ENCODE data around the gene MAP3K7CL. TPM values are rescaled to one million over a fixed set of nuclear protein-coding genes. Genes with fewer than 3 reads are reported as not detected.

Gene MAP3K7CL
- total RNA-seq, 1 donor from 2014 or later = 11.4 TPM

- DNase-seq = no peak
- ATAC-seq (ENCODE audit: low read depth) = peak; percentile 66
- Mint-ChIP-seq H3K27ac (no peak overlapping the region), H3K4me3 (no peak overlapping the region), H3K4me1 (peaks cover 12% of the 10 kb centered on the region), H3K36me3 (ENCODE audit: low read depth) (no peaks in the 10 kb centered on the region), H3K27me3 (no peaks in the 10 kb centered on the region), H3K9me3 (no peaks in the 10 kb centered on the region)
- ChIA-PET POLR2A (no interaction called here), CTCF (no interaction called here)
- intact Hi-C loops (cut with micrococcal nuclease) = loop anchor here (2.0 kb wide), 1 partner anchor 13 kb away; no protein-coding TSS in a partner anchor
- TF ChIP-seq CTCF (IDR thresholded peaks at IDR 0.05) = no peak
These were observed 53.6 kb downstream of the MAP3K7CL start for GRCh38 chr21:29184037-29184436.

DNA sequence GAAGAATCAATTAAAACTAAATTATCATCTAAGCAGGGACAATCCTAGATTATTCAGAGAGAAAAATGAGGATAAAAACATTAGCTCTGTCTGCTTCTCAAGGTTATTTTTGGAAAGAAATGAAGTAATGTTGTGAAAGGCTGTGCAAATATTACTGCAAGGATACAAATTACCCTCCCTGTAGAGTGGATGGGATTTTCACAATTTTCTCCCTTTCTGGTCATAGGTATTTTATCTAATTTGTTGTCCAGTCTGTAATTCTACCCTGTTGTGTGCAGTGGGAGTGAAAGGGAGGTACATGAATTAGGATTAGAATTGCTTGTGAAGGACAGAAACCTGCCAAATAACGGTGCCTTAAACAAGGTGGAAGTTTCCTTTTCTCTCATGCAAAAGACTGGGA lies 54.7 kb downstream of the MAP3K7CL start:
- ChIA-PET POLR2A (no interaction called here), CTCF (no interaction called here)
- Mint-ChIP-seq H3K4me3 (no peak overlapping the region), H3K9me3 (no peaks in the 10 kb centered on the region), H3K27ac (no peak overlapping the region), H3K27me3 (no peaks in the 10 kb centered on the region), H3K4me1 (peaks cover 12% of the 10 kb centered on the region), H3K36me3 (ENCODE audit: low read depth) (no peaks in the 10 kb centered on the region)
- ATAC-seq (ENCODE audit: low read depth) = no peak
- no peak for TF ChIP-seq CTCF (IDR thresholded peaks at IDR 0.05)
- no peak for DNase-seq
- intact Hi-C loops (cut with micrococcal nuclease) = loop anchor here (2.0 kb wide), 1 partner anchor 14 kb away; no protein-coding TSS in a partner anchor

GRCh38 chr21:29185633-29186032 lies 55.2 kb downstream of the MAP3K7CL start:
- no peak for TF ChIP-seq CTCF (IDR thresholded peaks at IDR 0.05)
- CTCF ChIA-PET = no interaction called here
- no peak overlapping the region for H3K4me3 Mint-ChIP-seq
- POLR2A ChIA-PET = no interaction called here
- DNase-seq (no peak), ATAC-seq (ENCODE audit: low read depth) (no peak)
- peaks cover 12% of the 10 kb centered on the region for H3K4me1 Mint-ChIP-seq
- no peaks in the 10 kb centered on the region for H3K36me3 Mint-ChIP-seq (ENCODE audit: low read depth)
- no peaks in the 10 kb centered on the region for H3K27me3 Mint-ChIP-seq
- H3K9me3 Mint-ChIP-seq = no peaks in the 10 kb centered on the region
- intact Hi-C loops (cut with micrococcal nuclease) = loop anchor here (2.0 kb wide), 1 partner anchor 15 kb away; no protein-coding TSS in a partner anchor
- H3K27ac Mint-ChIP-seq = no peak overlapping the region

GRCh38 chr21:29186246-29186645 lies 55.8 kb downstream of the MAP3K7CL start:
- Mint-ChIP-seq H3K27ac (no peak overlapping the region), H3K4me1 (peaks cover 12% of the 10 kb centered on the region), H3K36me3 (ENCODE audit: low read depth) (no peaks in the 10 kb centered on the region), H3K27me3 (no peaks in the 10 kb centered on the region), H3K9me3 (no peaks in the 10 kb centered on the region), H3K4me3 (no peak overlapping the region)
- intact Hi-C loops (cut with micrococcal nuclease) = no loop called here
- POLR2A ChIA-PET = interaction anchor here (0.6 kb wide), 1 partner anchor 117 kb away, joined by 4 read pairs; no protein-coding TSS in a partner anchor
- TF ChIP-seq CTCF (IDR thresholded peaks at IDR 0.05) = no peak
- CTCF ChIA-PET = no interaction called here
- ATAC-seq (ENCODE audit: low read depth) (no peak), DNase-seq (no peak)

DNA sequence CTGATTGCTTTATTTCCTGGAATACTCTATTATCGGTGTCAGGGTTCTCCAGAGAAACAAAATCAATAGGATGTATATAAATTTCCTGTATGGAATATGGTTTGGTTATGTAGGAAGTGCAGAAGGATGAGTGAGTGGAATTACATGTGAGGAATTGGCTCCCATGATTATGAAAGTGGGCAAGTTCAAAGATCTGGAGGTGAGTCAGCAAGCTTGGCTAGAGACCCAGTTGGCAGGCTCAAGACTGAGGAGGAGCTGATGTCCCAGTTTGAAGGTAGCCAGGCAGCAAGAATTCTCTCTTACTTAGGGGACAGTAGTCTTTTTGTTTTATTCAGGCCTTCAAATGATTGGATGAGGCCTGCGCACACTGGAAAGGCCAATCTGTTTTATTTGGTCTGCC lies 57.5 kb downstream of the MAP3K7CL start:
- ChIA-PET POLR2A (interaction anchor here (0.6 kb wide), 1 partner anchor 88 kb away, joined by 13 read pairs; no protein-coding TSS in a partner anchor), CTCF (interaction anchor here (1.5 kb wide), 1 partner anchor 184 kb away, joined by 3 read pairs; no protein-coding TSS in a partner anchor)
- H3K4me1 Mint-ChIP-seq = peaks cover 7% of the 10 kb centered on the region
- H3K36me3 Mint-ChIP-seq (ENCODE audit: low read depth) = no peaks in the 10 kb centered on the region
- H3K27ac Mint-ChIP-seq = no peak overlapping the region
- H3K4me3 Mint-ChIP-seq = no peak overlapping the region
- no peak for DNase-seq
- H3K9me3 Mint-ChIP-seq = no peaks in the 10 kb centered on the region
- no peaks in the 10 kb centered on the region for H3K27me3 Mint-ChIP-seq
- intact Hi-C loops (cut with micrococcal nuclease) = no loop called here
- no peak for TF ChIP-seq CTCF (IDR thresholded peaks at IDR 0.05)
- ATAC-seq (ENCODE audit: low read depth) = no peak
